Heart left ventricle (tissue), 16 donors: ENCODE measurements around the gene BICDL2. TPM values are rescaled to one million over a fixed set of nuclear protein-coding genes. Genes with fewer than 3 reads are reported as not detected.

Experiments
- ATAC-seq, 4 donors: fragments of 200-7000 bp; cut with Tn5 transposase; one replicate each; pipeline ENCODE4 v1.9.1; 2020 to 2022; ENCODE audit warnings: moderate library complexity in 4 of 4, mild to moderate bottlenecking in 3 of 4, moderate number of reproducible peaks in 1 of 4
- DNase-seq, 5 donors: peaks; one replicate each; pipeline ENCODE4 v3.0.0-alpha.2; 2020
- H3K27ac ChIP-seq, 12 donors: fragments of 200-600 bp; sonication (generic) in 4 of 12; one replicate each; pipeline versions ENCODE4 v1.5.0 to v1.8.0; 2016 to 2022; ENCODE audit warnings: mild to moderate bottlenecking in 2 of 12
- H3K27me3 ChIP-seq, 9 donors: fragments of 200-600 bp; sonication (generic) in 2 of 9; one replicate each; pipeline versions ENCODE4 v1.5.1 to v1.8.0; 2016 to 2022; ENCODE audit warnings: mild to moderate bottlenecking in 3 of 9
- H3K36me3 ChIP-seq, 9 donors: fragments of 200-600 bp; sonication (generic) in 2 of 9; one replicate each; pipeline versions ENCODE4 v1.5.0 to v1.8.0; 2018 to 2022; ENCODE audit warnings: mild to moderate bottlenecking in 2 of 9
- H3K4me1 ChIP-seq, 12 donors: fragments of 200-600 bp; sonication (generic) in 4 of 12; one replicate each; pipeline versions ENCODE4 v1.5.0 to v1.8.0; 2016 to 2022; ENCODE audit warnings: mild to moderate bottlenecking in 3 of 12
- H3K4me3 ChIP-seq, 12 donors: fragments of 200-600 bp; sonication (generic) in 4 of 12; one replicate each; pipeline versions ENCODE4 v1.5.0 to v1.8.0; 2017 to 2022; ENCODE audit warnings: mild to moderate bottlenecking in 9 of 12, moderate library complexity in 4 of 12
- H3K9me3 ChIP-seq, 12 donors: fragments of 200-600 bp; sonication (generic) in 4 of 12; one replicate each; pipeline versions ENCODE4 v1.5.0 to v1.8.0; 2016 to 2022; ENCODE audit warnings: mild to moderate bottlenecking in 1 of 12
- POLR2A ChIP-seq, 2 donors: fragments of 450-650 bp; IDR thresholded peaks; one replicate each; pipeline ENCODE4 v1.6.1; 2017; ENCODE audit warnings: antibody characterized with exemption in 2 of 2, mild to moderate bottlenecking in 2 of 2, moderate library complexity in 2 of 2
- WGBS, 4 donors: extraction: QIAGEN DNeasy Blood & Tissue Kit in 2 of 4; methylation state at CpG; one replicate each; pipeline versions ENCODE4 v1.1.5 to v1.1.7; 2013 to 2018; 5-methylcytosine and 5-hydroxymethylcytosine counted together
- intact Hi-C, 10 donors: fragments of 100-400 bp; cut with DNase I; formaldehyde crosslinking; loops; one replicate each; pipeline versions ENCODE4 v1.11.1 to v1.14.2; 2022
- long read RNA-seq, 3 donors: library from polyadenylated mRNA; unstranded; transcript quantifications; one replicate each; pipeline ENCODE4 v2.0.0, GENCODE V29; 2020 to 2021
- polyA plus RNA-seq, 2 donors: library from polyadenylated mRNA; stranded (reverse); fragments of 200-250 nt; gene quantifications; one replicate each; pipeline ENCODE4 v1.2.3, GENCODE V29; 2013
- total RNA-seq, 9 donors: library from RNA; depleted of rRNA in 2 of 9; stranded (reverse); fragments of >200 nt in 2 of 9; fragmentation: NEBNext Ultra II Directional in 3 of 9; extraction: Animal tissue kit (Norgen Biotek cat#: 25700) in 3 of 9; gene quantifications; one replicate each; pipeline versions ENCODE4 v1.1.0 to v1.2.4, GENCODE V29; 2016 to 2023
- TF ChIP-seq, protein P1 (sequence below), 12 donors: fragments of 200-600 bp; sonication (generic) in 4 of 12; IDR thresholded peaks; one replicate each; pipeline versions ENCODE4 v1.5.0 to v1.8.0; 2018 to 2022; ENCODE audit warnings: antibody characterized with exemption in 12 of 12, mild to moderate bottlenecking in 5 of 12
- donor health status: ischemic (EF 13 %, LVEDD 7.1; RV severe dilation, severe dysfunction).
- donor health status: healthy with polysubstance abuse.
- donor health status: DM: no; HTN: yes; CAD: no.
- donor health status: DM: no; HTN: no; CAD: no.
- donor health status: ischemic (EF 25% LVEDD 6.9; RV normal size, moderate dysfunction).
- donor health status: ischemic (EF 25% LVEDD 5.7; RV mildly dilated, moderate dysfunction).
- donor health status: healthy.
- donor health status: DM: yes; HTN: yes; CAD: no.
- donor health status: ischemic (EF 35%, LVEDD 5.7; RV mildly dilated, moderate dysfunction).
- donor health status: nonischemic (EF 11% LVEDD 7.7; RV severe dilation, severe dysfunction).
- donor health status: DM: yes; HTN: yes; CAD: no.
- donor health status: PGD.
- donor health status: ischemic (EF 29% LVEDD 5.4; RV normal size, mild dysfunction).
- donor health status: nonischemic (EF 23%, LVEDD 6.1; RV moderate dilation, normal function).

Gene BICDL2, protein sequence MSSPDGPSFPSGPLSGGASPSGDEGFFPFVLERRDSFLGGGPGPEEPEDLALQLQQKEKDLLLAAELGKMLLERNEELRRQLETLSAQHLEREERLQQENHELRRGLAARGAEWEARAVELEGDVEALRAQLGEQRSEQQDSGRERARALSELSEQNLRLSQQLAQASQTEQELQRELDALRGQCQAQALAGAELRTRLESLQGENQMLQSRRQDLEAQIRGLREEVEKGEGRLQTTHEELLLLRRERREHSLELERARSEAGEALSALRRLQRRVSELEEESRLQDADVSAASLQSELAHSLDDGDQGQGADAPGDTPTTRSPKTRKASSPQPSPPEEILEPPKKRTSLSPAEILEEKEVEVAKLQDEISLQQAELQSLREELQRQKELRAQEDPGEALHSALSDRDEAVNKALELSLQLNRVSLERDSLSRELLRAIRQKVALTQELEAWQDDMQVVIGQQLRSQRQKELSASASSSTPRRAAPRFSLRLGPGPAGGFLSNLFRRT
- total RNA-seq (not detected), polyA plus RNA-seq (under 1 TPM in 1 of 2 donors, not detected in 1; 0.07 TPM)
- long read RNA-seq, donor 1: 0 reads
- long read RNA-seq, donor 2: 0 reads
- long read RNA-seq, donor 3: 0 reads

DNA sequence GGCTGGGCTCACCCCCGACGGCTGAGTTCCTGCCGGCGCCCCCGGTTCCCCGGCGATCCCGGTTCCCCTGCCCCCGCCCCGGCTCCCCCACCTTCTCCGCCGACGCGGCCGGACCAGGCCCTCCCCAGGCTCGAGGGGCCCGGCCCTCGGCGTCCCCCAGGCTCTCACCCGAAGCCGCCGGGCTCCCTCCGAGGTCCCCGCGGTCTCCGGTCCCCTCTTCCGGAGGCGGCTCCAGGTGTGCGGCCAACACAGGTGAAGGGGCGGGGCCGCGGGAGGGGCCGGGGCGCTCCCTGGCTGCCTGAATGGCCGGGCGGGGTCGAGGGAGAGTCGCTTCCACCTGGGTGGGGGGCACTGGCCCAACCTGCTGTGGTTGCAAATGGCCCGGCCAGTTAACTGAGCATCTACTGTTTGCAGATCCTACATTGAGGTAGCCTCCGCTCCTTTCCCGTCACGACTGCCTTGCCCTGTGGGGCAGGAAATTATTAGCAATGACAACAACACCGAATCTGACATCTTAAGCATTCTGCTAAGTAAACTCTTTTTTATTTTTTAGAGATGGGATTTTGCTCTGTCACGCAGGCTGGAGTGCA is at the start of gene BICDL2:
Gene BICDL2, minus strand, starts transcription at position 219 of the 590 bp plus-strand sequence. CDS start 1,448 bp downstream, outside the sequence.
- Histone ChIP-seq H3K9me3 (no peaks in the 10 kb centered on the region), H3K36me3 (no peaks in the 10 kb centered on the region), H3K27me3 (peaks cover 31 to 98% (median 71%) of the 10 kb centered on the region in 9 donors), H3K27ac (no peak within 1 kb of the TSS), H3K4me1 (peaks cover 0 to 15% (median 0%) of the 10 kb centered on the region in 12 donors), H3K4me3 (peak within 1 kb of the TSS in 2 of 12 donors; percentile 16 to 20)
- TF ChIP-seq POLR2A (IDR thresholded peaks at IDR 0.05): no peak
- TF ChIP-seq, protein P1, sequence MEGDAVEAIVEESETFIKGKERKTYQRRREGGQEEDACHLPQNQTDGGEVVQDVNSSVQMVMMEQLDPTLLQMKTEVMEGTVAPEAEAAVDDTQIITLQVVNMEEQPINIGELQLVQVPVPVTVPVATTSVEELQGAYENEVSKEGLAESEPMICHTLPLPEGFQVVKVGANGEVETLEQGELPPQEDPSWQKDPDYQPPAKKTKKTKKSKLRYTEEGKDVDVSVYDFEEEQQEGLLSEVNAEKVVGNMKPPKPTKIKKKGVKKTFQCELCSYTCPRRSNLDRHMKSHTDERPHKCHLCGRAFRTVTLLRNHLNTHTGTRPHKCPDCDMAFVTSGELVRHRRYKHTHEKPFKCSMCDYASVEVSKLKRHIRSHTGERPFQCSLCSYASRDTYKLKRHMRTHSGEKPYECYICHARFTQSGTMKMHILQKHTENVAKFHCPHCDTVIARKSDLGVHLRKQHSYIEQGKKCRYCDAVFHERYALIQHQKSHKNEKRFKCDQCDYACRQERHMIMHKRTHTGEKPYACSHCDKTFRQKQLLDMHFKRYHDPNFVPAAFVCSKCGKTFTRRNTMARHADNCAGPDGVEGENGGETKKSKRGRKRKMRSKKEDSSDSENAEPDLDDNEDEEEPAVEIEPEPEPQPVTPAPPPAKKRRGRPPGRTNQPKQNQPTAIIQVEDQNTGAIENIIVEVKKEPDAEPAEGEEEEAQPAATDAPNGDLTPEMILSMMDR (IDR thresholded peaks at IDR 0.05): no peak
- intact Hi-C loops: no loop called here
- ATAC-seq (no peak), DNase-seq (no peak)
- 7 to 16% (median 11%) methylated on average over 19 to 44 of the region's 44 CpGs for WGBS, 4 donors

DNA sequence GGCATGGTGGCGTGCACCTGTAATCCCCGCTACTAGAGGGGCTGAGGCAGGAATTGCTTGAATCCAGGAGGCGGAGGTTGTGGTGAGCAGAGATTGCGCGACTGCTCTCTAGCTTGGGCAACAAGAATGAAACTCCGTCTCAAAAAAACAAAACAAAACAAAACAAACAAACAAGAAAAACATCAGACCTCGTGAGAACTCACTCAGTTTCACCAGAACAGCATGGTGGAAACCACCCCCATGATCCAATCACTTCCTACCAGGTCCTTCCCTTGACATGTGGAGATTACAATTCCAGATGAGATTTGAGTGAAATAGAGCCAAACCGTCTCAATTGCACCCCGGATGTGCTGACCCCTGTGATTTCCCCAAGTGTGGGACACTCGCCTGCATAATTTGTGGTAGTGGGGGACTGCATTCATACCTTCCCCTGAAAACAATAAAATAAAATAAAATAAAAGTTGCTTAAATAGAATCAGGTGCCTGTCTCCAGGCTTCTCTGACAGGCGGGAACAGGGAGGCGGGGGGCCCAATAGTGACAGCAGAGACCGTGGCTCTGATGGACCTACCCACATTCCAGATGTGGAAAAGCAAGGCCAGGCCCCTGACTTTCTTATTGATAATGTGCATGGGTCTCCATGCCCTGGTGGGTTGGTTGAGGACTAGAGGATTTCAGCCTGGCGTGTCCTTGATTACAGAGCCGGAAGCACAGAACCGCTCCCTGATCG is 49.3 kb upstream of the BICDL2 start:
- no peak for ATAC-seq
- peak overlapping the region; percentile 59 to 94 (median 86) for H3K27ac ChIP-seq
- WGBS, 4 donors: 65 to 76% (median 70%) methylated on average over 17 of the region's 17 CpGs
- intact Hi-C loops: loop anchor here in 2 of 10 donors (2.0 to 5.0 kb wide), 3 partner anchors 21 to 36 kb away; partner anchors contain the start of gene IL32 (in 1 of the 2)
- H3K36me3 ChIP-seq: peaks cover 0 to 2% (median 0%) of the 10 kb centered on the region in 9 donors
- TF ChIP-seq, protein P1 (IDR thresholded peaks at IDR 0.05): no peak
- TF ChIP-seq POLR2A (IDR thresholded peaks at IDR 0.05): no peak
- H3K4me1 ChIP-seq: peaks cover 4 to 43% (median 19%) of the 10 kb centered on the region in 12 donors
- no peak for DNase-seq
- H3K27me3 ChIP-seq: no peaks in the 10 kb centered on the region
- H3K9me3 ChIP-seq: no peaks in the 10 kb centered on the region
- H3K4me3 ChIP-seq: peak overlapping the region; percentile 7 to 63 (median 50)

DNA sequence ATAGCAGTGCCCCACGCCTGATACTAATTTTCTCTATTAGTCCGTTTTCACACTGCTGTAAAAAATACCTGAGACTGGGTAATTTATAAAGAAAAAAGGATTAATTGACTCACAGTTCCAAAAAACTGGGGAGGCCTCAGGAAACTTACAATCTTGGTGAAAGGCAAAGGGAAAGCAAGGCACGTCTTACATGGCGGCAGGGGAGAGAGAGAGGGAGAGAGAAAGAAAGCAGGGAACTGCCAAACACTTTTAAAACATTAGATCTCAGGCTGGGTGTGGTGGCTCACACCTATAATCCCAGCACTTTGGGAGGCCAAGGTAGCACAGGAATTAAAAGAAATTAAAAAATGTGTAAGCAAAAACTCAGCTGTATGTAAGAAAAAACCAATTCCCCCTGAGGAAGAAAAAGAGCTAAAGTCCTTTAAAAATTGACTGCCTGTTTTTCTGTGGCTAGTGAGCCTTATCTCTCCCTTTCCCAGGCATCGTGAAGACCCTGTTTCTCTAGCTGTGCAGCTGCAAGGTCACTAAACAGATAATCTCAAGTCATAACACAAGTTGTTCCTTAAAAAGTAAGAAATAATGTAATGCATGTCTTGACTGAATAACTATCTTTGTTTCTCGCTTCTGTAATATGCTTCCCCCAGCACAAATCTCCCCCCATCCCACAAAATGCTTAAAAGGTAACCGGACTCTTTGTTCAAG is 48.4 kb upstream of the BICDL2 start:
- intact Hi-C loops: loop anchor here in 1 of 10 donors (5.0 kb wide), 1 partner anchor 37 kb away; no protein-coding TSS in a partner anchor
- 74 to 78% (median 77%) methylated on average over 7 of the region's 7 CpGs for WGBS, 4 donors

More for the DNA sequence above, 48.4 kb upstream of the BICDL2 start:
- no peak for DNase-seq
- ATAC-seq: no peak
- H3K36me3 ChIP-seq: peaks cover 0 to 7% (median 0%) of the 10 kb centered on the region in 9 donors
- no peak overlapping the region for H3K4me3 ChIP-seq
- no peaks in the 10 kb centered on the region for H3K9me3 ChIP-seq
- H3K27me3 ChIP-seq: no peaks in the 10 kb centered on the region
- H3K4me1 ChIP-seq: peaks cover 4 to 43% (median 19%) of the 10 kb centered on the region in 12 donors
- H3K27ac ChIP-seq: peak overlapping the region in 6 of 12 donors; percentile 84 to 94 (median 88)
- TF ChIP-seq POLR2A (IDR thresholded peaks at IDR 0.05): no peak
- TF ChIP-seq, protein P1 (IDR thresholded peaks at IDR 0.05): no peak
